ENCODE results near the gene UBL7.

GRCh38 chr15:74400313-74400860 is 60.6 kb downstream of the UBL7 start:
- TF ChIP-seq CTCF (IDR thresholded peaks at IDR 0.05; ENCODE audit: low read depth, low read length) = no peak
- no peak for TF ChIP-seq EZH2phosphoT487 (IDR thresholded peaks at IDR 0.05; ENCODE audit: low read depth)
